COR-L47 (cell line): ENCODE results near the gene HHAT.

Experiments used
- DNase-seq: peaks from one replicate; lab custom pipeline; 2025; lab: John Stamatoyannopoulos, UW

The HHAT gene

GRCh38 chr1:210440081-210440480, 111.4 kb downstream of the HHAT start:
- DNase-seq = no peak

GRCh38 chr1:210441028-210441427, 112.3 kb downstream of the HHAT start:
- DNase-seq = no peak

DNA sequence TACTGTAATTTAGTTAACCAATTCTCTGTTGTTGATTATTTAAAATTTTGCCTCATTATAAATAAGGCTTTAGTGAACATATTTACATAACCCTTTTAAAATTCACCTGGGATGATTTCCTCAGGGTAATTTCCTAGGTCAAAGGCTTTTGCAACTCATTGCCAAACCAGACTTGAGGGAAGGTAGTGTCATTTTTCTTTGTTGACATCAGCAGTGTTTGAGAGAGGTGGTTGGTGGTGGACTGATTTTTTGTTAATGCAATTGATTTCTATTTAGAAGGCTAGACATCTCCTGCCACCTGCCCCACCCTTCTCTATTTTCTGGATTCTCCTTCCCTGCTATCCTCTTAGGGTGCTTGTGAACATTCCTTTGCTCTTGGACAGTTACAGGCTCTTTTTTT, 116.8 kb downstream of the HHAT start:
- DNase-seq = no peak

DNA sequence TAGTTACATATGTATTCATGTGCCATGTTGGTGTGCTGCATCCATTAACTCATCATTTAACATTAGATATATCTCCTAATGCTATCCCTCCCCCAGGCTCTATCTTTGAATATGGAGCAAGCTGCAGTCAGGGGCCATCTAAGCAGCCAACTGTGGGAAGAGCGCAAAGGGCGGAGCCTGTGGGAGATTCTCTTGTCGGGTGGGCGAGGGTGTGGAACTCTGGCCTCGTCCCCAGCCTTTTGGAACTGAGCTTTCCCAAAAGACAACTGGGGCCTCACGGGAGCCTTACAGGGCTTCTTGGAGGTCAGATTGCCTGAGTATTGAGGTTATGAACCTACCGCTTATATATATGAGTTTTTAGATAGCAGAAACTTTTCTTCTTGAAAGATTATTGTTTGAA, 117.2 kb downstream of the HHAT start:
- DNase-seq = no peak

GRCh38 chr1:210446479-210446878, 117.8 kb downstream of the HHAT start:
- DNase-seq = peak; percentile 30

DNA sequence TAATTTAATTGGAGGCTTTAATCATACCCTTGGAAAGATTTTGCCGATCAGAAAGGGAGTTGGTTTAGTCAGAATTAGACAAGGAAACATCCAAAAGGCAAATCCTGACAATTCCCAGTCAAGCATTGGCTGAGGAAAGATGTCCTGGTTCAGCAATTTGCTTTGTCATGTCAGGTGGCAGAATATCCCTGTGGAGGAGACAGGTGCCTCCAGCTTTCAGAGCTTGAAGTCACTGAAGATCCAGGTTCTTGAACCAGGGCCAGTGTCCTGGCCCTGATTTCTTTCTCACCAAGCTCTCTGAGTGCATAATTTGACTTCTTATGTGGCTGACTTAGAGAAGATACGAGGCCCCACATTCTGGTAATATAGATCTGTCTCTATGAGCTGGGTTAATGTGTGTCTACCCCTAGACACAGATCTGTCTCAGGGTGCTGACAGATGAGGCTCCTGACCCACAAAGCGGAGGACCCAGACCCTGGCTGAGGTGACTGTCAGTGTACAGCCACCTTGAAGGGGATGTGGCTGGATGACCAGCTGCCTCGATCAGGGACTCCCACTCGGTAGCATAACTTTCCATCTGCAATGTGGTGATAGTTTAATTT, 118.9 kb downstream of the HHAT start:
- no peak for DNase-seq

DNA sequence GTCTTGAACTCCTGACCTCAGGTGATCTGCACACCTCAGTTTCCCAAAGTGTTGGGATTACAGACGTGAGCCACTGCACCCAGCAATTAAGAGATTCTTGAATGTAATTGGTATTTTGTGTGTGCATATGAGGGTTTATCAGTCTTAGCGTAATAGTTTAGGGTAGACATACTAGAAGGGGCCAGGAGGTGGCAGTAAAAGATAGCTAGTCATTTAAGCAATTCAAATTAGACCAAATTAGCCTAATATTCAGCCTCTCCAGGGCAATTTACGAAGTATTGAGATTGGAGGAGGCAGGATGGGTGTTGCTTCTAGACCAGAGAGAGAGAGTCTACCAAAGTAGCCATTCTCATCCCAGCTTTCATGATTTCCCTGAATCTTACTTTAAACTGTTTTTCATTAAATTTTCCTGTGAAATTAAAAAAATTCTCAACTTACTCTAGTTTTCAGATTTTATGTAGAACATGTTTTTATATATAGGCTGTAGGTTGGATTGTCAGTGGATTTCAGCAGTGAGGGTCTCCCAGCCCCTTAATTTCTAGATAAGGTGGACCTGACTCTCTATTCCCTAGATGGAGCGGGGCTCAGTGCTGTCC, 119.7 kb downstream of the HHAT start:
- peak; percentile 65 for DNase-seq

DNA sequence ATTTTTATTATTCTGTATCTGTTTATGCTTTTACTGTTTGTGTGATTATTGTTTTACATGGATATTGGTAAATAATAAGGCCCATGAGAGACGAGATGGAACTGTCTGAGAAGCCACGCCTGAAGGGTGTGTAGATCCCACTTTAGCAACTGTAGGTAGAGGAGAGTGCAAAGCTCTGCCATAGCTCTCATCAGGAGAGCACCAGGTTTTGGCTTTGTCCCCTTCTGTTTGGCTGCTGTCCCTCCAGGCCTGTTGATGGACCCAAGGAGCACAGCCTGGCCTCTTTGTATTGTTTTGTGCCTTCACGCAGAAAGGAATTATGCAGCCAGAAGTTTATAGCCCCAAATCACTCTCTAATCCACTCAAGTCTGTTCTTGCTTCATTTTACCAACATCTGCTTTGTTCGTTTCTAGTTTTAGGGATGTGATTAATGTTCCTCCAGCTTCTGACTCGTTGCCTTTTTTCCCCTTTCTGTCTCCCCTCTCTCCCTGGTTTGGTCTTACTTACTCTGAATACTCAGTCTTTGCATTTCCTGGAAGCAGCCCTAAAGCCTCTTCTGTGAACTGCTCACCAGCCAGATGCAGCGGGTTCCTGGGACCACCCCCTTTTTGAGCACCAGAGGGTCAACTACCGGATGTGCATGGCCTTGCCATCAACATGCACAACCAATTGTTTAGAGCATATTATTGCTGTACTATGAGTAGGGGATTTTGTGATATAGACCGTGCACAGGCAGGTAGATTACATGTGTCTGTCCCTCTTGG, 127.3 kb downstream of the HHAT start:
- no peak for DNase-seq

- DNase-seq = no peak
Observed at GRCh38 chr1:210456731-210457255, 128.1 kb downstream of the HHAT start.

GRCh38 chr1:210457568-210457967, 128.9 kb downstream of the HHAT start:
- DNase-seq = no peak

GRCh38 chr1:210464519-210465039, 135.9 kb downstream of the HHAT start:
- DNase-seq = no peak

GRCh38 chr1:210465150-210465549, 136.4 kb downstream of the HHAT start:
- no peak for DNase-seq

GRCh38 chr1:210467440-210468043, 138.8 kb downstream of the HHAT start:
- no peak for DNase-seq

DNA sequence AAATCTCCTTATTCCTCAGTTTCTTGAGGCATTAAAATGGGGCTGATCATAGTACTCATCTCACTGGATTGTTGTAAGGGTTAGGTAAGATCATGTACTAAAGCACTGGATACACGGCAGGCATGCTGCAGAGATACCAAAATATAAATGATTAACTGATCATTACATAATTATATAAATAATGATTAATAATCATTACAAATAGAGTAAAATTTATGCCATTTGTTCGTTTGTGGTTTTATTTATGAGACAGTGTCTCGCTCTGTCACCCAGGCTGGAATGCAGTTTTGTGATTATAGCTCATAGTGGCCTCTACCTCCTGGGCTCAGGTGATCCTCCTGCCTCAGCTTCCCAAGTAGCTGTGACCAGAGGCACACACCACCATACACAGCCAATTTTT, 140.7 kb downstream of the HHAT start:
- no peak for DNase-seq

DNA sequence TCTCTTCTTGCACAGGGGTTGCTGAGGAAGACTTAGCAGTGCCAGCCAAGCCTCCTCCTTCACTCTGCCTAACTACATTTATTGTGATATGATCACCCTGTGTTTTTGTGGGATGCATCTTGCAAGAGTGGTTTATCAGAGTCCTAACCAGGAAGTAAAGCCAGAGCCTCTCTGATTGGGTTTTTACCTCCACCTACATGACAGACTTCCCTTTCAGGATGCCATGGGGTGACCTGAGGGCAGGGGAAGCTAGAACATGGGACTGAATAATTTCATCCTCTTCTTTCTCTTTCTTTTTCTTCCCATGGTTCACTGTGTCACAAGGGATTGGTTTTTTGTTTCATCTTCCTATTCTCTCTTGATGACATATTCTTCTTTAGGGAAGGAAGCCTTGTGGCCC, 146.6 kb downstream of the HHAT start:
- DNase-seq = no peak

DNA sequence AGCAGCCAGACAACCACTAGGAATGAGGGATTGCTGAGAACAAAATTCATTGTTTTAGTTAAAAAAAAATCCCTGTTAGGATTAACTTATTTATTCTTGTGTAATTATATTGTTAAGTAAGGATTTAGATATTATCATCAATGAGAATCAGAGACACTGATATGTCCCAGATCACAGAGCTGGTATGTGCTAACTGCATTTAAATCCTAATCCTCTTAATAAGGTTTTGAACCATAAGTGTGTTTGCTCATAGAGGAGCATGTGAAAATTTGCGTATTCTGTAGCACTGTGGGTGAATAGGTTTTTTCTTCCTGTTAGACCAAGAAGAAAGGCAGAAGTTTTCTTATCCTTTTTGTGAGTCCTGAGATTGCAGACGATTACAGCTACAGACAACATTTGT, 147.1 kb downstream of the HHAT start:
- DNase-seq = no peak

- no peak for DNase-seq
Observed at GRCh38 chr1:210476730-210477129, 148.0 kb downstream of the HHAT start.

DNA sequence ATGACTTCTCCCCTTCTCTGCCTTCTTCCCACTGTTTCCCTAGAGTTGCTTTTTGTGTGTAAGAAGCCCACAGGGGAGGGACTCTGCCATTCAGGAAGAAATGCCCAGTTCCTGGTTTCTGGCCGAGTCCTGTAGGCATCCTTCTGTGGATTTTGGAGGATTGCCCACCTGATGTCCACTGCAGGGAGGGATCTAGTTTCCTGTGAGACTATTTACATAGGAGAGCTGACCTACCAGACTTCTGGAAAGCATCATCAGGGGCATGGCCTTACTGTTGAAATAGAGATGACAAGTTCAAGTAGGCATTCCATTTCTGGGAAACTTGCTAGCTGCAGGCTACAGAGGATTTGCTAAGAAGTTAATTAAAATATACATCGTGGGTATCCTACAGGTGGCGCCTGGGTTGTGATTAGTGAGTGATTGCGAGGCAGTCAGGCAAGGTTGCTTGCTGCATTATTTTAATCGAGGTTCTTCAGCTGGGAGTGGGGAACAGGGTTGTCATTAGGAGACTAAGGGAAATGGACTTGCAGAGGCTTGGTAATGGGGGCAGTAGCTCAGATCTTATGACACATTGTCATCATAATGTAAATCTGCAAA, 148.7 kb downstream of the HHAT start:
- DNase-seq = peak; percentile 33

DNA sequence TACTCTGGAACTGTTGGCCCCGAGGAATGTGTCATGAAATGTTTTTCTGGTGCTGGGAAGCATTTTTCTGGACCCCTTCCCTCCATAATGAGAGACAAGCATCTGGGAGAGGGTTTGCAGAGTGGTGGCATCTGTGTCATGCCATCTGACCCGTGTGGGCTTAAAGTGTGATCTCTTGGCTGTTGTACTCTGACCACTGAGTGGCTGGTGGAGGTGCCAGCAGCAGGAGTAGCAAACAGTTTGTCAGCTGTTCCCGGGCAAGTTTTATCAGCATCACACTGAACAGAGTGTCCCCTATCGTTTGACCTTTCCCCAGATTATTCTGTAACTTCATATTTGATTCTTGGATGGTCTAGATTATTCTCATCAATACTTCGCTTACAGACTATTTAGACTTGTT, 150.1 kb downstream of the HHAT start:
- DNase-seq = no peak

DNA sequence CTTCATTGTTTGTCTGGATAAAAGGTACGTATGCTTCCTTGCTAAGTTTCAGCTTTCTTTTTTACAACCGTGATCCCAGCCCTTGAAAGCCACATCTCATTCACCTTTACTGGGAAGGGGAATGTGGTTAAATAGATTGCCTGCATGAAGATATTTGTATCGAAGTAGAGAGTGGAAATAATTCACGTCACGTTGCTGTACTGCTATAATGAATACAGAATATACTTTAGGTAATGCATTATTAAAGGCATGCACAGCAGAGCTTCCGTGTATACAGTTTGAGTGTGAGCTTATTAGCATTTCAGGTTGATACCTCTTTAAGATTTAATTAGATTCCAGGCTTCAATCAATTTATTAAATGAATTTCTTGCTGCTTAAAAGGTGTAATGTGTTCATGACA, 153.8 kb downstream of the HHAT start:
- no peak for DNase-seq

DNA sequence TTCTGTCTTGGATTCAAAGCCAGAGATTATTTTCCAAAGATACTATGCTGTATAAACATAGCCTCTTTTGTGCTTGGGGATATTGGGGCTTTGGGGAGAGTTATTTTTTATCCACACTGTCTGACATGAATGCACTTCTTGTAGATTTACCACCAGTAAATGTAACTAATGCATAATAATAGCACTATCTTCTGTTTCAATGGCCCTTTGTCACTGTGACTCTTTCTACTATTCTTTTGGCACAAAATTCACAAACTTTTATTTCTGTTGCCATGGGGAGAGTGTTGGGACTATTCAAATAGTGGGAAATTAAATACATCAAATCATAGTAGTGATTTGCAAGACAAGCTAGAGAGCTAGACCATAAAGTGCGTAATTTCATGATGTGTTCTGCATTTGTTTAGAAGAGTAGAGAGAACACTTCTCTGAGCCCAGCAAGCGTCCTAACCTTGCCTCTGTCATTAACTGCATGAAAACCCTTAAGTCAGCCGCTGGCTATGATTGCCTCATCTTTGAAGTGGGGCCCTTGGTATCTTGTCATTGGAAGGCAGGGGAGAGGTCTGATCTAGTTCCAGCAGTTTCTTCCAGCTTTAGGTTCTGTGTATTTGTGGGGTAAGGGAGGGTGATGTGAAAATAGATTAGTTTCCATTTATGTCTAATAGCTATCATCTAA, 154.4 kb downstream of the HHAT start:
- DNase-seq = no peak

- no peak for DNase-seq
Observed at GRCh38 chr1:210483821-210484220, 155.1 kb downstream of the HHAT start.
